Activated CD4-positive, alpha-beta T cell treated with anti-CD3 and anti-CD28 coated beads, Interleukin-2, amount 50 U/mL, for 4 hours (primary cell): ENCODE measurements around the gene PGM1.

Source experiments
- DNase-seq, 2 experiments: peaks; one replicate each; pipeline ENCODE4 v3.0.0-alpha.2; 2020

Gene PGM1

GRCh38 chr1:63669151-63669961 lies 76.1 kb downstream of the PGM1 start:
- no peak for DNase-seq

GRCh38 chr1:63670164-63670563 lies 77.0 kb downstream of the PGM1 start:
- no peak for DNase-seq

GRCh38 chr1:63671514-63671913 lies 78.3 kb downstream of the PGM1 start:
- no peak for DNase-seq

- no peak for DNase-seq
Measured at GRCh38 chr1:63674238-63674864, 81.1 kb downstream of the PGM1 start.

GRCh38 chr1:63674865-63675419 lies 81.7 kb downstream of the PGM1 start:
- no peak for DNase-seq

- DNase-seq = no peak
Measured at GRCh38 chr1:63675420-63675931, 82.3 kb downstream of the PGM1 start.

GRCh38 chr1:63677497-63677896 lies 84.3 kb downstream of the PGM1 start:
- no peak for DNase-seq

- no peak for DNase-seq
Measured at GRCh38 chr1:63678200-63678599, 85.0 kb downstream of the PGM1 start.

GRCh38 chr1:63679076-63679475 lies 85.9 kb downstream of the PGM1 start:
- DNase-seq = no peak

GRCh38 chr1:63679589-63679988 lies 86.4 kb downstream of the PGM1 start:
- no peak for DNase-seq

- no peak for DNase-seq
Measured at GRCh38 chr1:63682936-63683335, 89.7 kb downstream of the PGM1 start.

- DNase-seq = no peak
Measured at GRCh38 chr1:63683759-63684158, 90.5 kb downstream of the PGM1 start.

GRCh38 chr1:63686696-63687095 lies 93.5 kb downstream of the PGM1 start:
- no peak for DNase-seq

GRCh38 chr1:63688302-63688890 lies 95.2 kb downstream of the PGM1 start:
- no peak for DNase-seq

GRCh38 chr1:63690966-63691700 lies 97.9 kb downstream of the PGM1 start:
- DNase-seq = no peak

- DNase-seq = no peak
Measured at GRCh38 chr1:63691701-63692425, 98.7 kb downstream of the PGM1 start.

GRCh38 chr1:63693944-63694571 lies 100.8 kb downstream of the PGM1 start:
- no peak for DNase-seq

- DNase-seq = no peak
Measured at GRCh38 chr1:63698001-63698838, 105.0 kb downstream of the PGM1 start.

GRCh38 chr1:63701187-63701586 lies 108.0 kb downstream of the PGM1 start:
- DNase-seq = no peak

- no peak for DNase-seq
Measured at GRCh38 chr1:63703701-63704107, 110.5 kb downstream of the PGM1 start.

GRCh38 chr1:63704443-63704842 lies 111.2 kb downstream of the PGM1 start:
- no peak for DNase-seq
